A549 (cell line): ENCODE measurements around the gene ACO2.

ENCODE experiments used
- CEBPB ChIP-seq, 2 experiments: fragments of >200 bp in 1 of 2; sonication (Bioruptor Twin) in 1 of 2; formaldehyde crosslinking in 1 of 2; IDR thresholded peaks; 2 replicates each; pipeline ENCODE4 v1.6.1; 2012 to 2016
- EP300 ChIP-seq, 2 experiments: fragments of >200 bp; sonication (Bioruptor Twin); formaldehyde crosslinking; IDR thresholded peaks; 2 replicates in 1 of 2; 3 replicates in 1 of 2; pipeline ENCODE4 v1.6.1; 2016 to 2017
- HDAC2 ChIP-seq: fragments of 200-600 bp; sonication (generic); IDR thresholded peaks from 2 replicates; pipeline ENCODE4 v1.6.1; 2016
- KDM5A ChIP-seq: fragments of 200-600 bp; sonication (generic); IDR thresholded peaks from 2 replicates; pipeline ENCODE4 v1.6.1; 2016; ENCODE audit warnings: antibody characterized with exemption, mild to moderate bottlenecking
- MYC ChIP-seq: IDR thresholded peaks from 2 replicates; pipeline ENCODE4 v1.6.1; 2012; ENCODE audit warnings: mild to moderate bottlenecking, inconsistent platforms, low read length, improper control_type of control experiment, borderline replicate concordance
- POLR2A ChIP-seq: IDR thresholded peaks from 2 replicates; pipeline ENCODE4 v1.6.1; 2012; ENCODE audit warnings: mild to moderate bottlenecking, low read length
- RARB ChIP-seq: fragments of 250-450 bp; sonication (Bioruptor Pico); IDR thresholded peaks from 2 replicates; pipeline ENCODE4 v1.8.0; 2021; ENCODE audit warnings: mild to moderate bottlenecking, moderate library complexity
- RNF2 ChIP-seq: fragments of 200-600 bp; sonication (generic); IDR thresholded peaks from 2 replicates; pipeline ENCODE4 v1.6.1; 2016; ENCODE audit warnings: low read depth, mild to moderate bottlenecking, antibody characterized with exemption, moderate library complexity, borderline replicate concordance
- TF ChIP-seq, protein P1 (sequence below): fragments of >200 bp; sonication (Bioruptor Twin); formaldehyde crosslinking; IDR thresholded peaks from 2 replicates; pipeline ENCODE4 v1.6.1; 2016
- TF ChIP-seq, protein P2 (sequence below): fragments of 200-600 bp; sonication (generic); IDR thresholded peaks from 2 replicates; pipeline ENCODE4 v1.6.1; 2016; ENCODE audit warnings: antibody characterized with exemption, mild to moderate bottlenecking, moderate library complexity
- TF ChIP-seq, protein P3 (sequence below): fragments of >200 bp; sonication (Bioruptor Twin); formaldehyde crosslinking; IDR thresholded peaks from 3 replicates; pipeline ENCODE4 v1.5.1; 2016
- TF ChIP-seq, protein P4 (sequence below): IDR thresholded peaks from 2 replicates; pipeline ENCODE4 v1.6.1; 2012

DNA sequence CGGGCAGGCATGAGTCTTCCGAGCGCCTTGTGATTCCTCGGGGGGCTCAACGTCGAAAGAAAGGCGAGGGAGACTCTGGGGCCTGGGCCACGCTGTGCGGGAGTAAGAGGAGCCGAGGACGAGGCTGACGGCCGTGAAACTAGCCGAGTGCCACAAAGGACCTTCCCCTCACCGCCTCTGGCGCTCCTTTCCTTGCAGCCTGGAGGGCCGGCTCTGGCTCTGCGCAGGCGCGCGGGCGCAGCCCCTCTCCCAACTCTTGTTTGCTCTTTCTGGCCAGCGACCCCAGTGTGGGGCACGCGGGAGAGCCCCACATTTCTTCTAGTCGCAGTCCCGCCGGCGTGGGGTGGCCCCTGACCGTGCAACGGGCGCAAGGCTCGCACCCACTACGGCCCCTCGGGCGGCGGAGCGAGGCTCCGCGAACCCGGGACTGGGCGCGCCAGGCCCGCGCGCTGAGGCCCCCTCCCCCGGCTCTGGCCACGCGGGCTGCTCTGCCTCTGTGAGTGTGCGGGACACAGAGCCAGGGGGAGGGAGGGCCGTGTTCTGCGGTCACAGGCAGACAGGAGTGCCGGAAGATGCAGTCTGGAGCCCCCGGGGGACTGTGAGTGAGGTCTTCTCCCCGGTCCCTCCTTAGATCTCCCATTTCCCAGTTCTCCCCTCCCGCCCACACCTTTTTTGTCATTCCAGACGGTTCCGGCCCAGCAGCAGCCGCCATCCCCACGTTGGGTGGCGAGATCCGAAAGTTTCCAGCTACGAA is 21.3 kb upstream of the ACO2 start:
- TF ChIP-seq EP300 (IDR thresholded peaks at IDR 0.05) = no peak
- TF ChIP-seq, protein P1, sequence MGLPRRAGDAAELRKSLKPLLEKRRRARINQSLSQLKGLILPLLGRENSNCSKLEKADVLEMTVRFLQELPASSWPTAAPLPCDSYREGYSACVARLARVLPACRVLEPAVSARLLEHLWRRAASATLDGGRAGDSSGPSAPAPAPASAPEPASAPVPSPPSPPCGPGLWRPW = no peak
- TF ChIP-seq, protein P2, sequence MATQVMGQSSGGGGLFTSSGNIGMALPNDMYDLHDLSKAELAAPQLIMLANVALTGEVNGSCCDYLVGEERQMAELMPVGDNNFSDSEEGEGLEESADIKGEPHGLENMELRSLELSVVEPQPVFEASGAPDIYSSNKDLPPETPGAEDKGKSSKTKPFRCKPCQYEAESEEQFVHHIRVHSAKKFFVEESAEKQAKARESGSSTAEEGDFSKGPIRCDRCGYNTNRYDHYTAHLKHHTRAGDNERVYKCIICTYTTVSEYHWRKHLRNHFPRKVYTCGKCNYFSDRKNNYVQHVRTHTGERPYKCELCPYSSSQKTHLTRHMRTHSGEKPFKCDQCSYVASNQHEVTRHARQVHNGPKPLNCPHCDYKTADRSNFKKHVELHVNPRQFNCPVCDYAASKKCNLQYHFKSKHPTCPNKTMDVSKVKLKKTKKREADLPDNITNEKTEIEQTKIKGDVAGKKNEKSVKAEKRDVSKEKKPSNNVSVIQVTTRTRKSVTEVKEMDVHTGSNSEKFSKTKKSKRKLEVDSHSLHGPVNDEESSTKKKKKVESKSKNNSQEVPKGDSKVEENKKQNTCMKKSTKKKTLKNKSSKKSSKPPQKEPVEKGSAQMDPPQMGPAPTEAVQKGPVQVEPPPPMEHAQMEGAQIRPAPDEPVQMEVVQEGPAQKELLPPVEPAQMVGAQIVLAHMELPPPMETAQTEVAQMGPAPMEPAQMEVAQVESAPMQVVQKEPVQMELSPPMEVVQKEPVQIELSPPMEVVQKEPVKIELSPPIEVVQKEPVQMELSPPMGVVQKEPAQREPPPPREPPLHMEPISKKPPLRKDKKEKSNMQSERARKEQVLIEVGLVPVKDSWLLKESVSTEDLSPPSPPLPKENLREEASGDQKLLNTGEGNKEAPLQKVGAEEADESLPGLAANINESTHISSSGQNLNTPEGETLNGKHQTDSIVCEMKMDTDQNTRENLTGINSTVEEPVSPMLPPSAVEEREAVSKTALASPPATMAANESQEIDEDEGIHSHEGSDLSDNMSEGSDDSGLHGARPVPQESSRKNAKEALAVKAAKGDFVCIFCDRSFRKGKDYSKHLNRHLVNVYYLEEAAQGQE = no peak
- no peak for TF ChIP-seq KDM5A
- TF ChIP-seq POLR2A = peak; percentile 41; the same call in 1 of the 2 replicates
- TF ChIP-seq, protein P3, sequence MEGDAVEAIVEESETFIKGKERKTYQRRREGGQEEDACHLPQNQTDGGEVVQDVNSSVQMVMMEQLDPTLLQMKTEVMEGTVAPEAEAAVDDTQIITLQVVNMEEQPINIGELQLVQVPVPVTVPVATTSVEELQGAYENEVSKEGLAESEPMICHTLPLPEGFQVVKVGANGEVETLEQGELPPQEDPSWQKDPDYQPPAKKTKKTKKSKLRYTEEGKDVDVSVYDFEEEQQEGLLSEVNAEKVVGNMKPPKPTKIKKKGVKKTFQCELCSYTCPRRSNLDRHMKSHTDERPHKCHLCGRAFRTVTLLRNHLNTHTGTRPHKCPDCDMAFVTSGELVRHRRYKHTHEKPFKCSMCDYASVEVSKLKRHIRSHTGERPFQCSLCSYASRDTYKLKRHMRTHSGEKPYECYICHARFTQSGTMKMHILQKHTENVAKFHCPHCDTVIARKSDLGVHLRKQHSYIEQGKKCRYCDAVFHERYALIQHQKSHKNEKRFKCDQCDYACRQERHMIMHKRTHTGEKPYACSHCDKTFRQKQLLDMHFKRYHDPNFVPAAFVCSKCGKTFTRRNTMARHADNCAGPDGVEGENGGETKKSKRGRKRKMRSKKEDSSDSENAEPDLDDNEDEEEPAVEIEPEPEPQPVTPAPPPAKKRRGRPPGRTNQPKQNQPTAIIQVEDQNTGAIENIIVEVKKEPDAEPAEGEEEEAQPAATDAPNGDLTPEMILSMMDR = no peak
- TF ChIP-seq MYC = no peak
- no peak for TF ChIP-seq CEBPB (IDR thresholded peaks at IDR 0.05)
- no peak for TF ChIP-seq RARB
- TF ChIP-seq, protein P4, sequence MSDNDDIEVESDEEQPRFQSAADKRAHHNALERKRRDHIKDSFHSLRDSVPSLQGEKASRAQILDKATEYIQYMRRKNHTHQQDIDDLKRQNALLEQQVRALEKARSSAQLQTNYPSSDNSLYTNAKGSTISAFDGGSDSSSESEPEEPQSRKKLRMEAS = peak; percentile 18; the same call in 1 of the 2 replicates
- TF ChIP-seq HDAC2 = no peak
- TF ChIP-seq RNF2 = no peak
